A549 (cell line): Measurements from ENCODE around the gene GNB5. TPM values are rescaled to one million over a fixed set of nuclear protein-coding genes. Genes with fewer than 3 reads are reported as not detected.

Source experiments
- BCL3 ChIP-seq: fragments of >200 bp; sonication (Bioruptor Twin); formaldehyde crosslinking; IDR thresholded peaks from 3 replicates; pipeline ENCODE4 v1.6.1; 2016
- CBX8 ChIP-seq: fragments of 200-600 bp; sonication (generic); IDR thresholded peaks from 2 replicates; pipeline ENCODE4 v1.6.1; 2016
- CHD4 ChIP-seq: fragments of 200-600 bp; sonication (generic); IDR thresholded peaks from 2 replicates; pipeline ENCODE4 v1.6.1; 2016; ENCODE audit warnings: antibody characterized with exemption, mild to moderate bottlenecking, borderline replicate concordance
- CTCF ChIP-seq: fragments of >200 bp; sonication (Bioruptor Twin); formaldehyde crosslinking; IDR thresholded peaks from 3 replicates; pipeline ENCODE4 v1.5.1; 2016
- EHF ChIP-seq: fragments of 250-450 bp; sonication (Bioruptor Pico); IDR thresholded peaks from 2 replicates; pipeline ENCODE4 v1.5.0; 2020; ENCODE audit warnings: mild to moderate bottlenecking
- ELK1 ChIP-seq: fragments of 150-350 bp; IDR thresholded peaks from 2 replicates; pipeline ENCODE4 v1.6.1; 2014; ENCODE audit warnings: low read depth, mild to moderate bottlenecking, low read length
- EP300 ChIP-seq, 2 experiments: fragments of >200 bp; sonication (Bioruptor Twin); formaldehyde crosslinking; IDR thresholded peaks; 2 replicates in 1 of 2; 3 replicates in 1 of 2; pipeline ENCODE4 v1.6.1; 2016 to 2017
- FOSB ChIP-seq: fragments of 250-450 bp; sonication (Bioruptor Pico); IDR thresholded peaks from 2 replicates; pipeline ENCODE4 v1.5.0; 2020; ENCODE audit warnings: mild to moderate bottlenecking, moderate library complexity
- FOXS1 ChIP-seq: fragments of 250-450 bp; sonication (Bioruptor Pico); IDR thresholded peaks from 2 replicates; pipeline ENCODE4 v1.5.0; 2020; ENCODE audit warnings: mild to moderate bottlenecking, moderate library complexity
- GATA3 ChIP-seq: IDR thresholded peaks from 2 replicates; pipeline ENCODE4 v1.6.1; 2012; ENCODE audit warnings: borderline replicate concordance
- HMGXB4 ChIP-seq: fragments of 250-450 bp; sonication (Bioruptor Pico); IDR thresholded peaks from 2 replicates; pipeline ENCODE4 v1.5.0; 2021; ENCODE audit warnings: mild to moderate bottlenecking, moderate library complexity, borderline replicate concordance
- HOXA7 ChIP-seq: fragments of 250-450 bp; sonication (Bioruptor Pico); IDR thresholded peaks from 2 replicates; pipeline ENCODE4 v1.5.0; 2020; ENCODE audit warnings: mild to moderate bottlenecking, moderate library complexity
- HOXB5 ChIP-seq: fragments of 250-450 bp; sonication (Bioruptor Pico); IDR thresholded peaks from 2 replicates; pipeline ENCODE4 v1.5.0; 2020; ENCODE audit warnings: mild to moderate bottlenecking, moderate library complexity
- JUN ChIP-seq, 2 experiments: fragments of >200 bp; sonication (Bioruptor Twin); formaldehyde crosslinking; IDR thresholded peaks; 2 replicates in 1 of 2; 3 replicates in 1 of 2; pipeline ENCODE4 v1.6.1; 2016 to 2017
- MAZ ChIP-seq: fragments of 150-350 bp; IDR thresholded peaks from 2 replicates; pipeline ENCODE4 v1.6.1; 2014; ENCODE audit warnings: antibody characterized with exemption, low read depth, low read length, borderline replicate concordance
- PHF8 ChIP-seq: fragments of 200-600 bp; sonication (generic); IDR thresholded peaks from 2 replicates; pipeline ENCODE4 v1.6.1; 2016; ENCODE audit warnings: low read depth, mild to moderate bottlenecking, antibody characterized with exemption, moderate library complexity, borderline replicate concordance
- POLR2A ChIP-seq: IDR thresholded peaks from 2 replicates; pipeline ENCODE4 v1.6.1; 2012; ENCODE audit warnings: mild to moderate bottlenecking, low read length
- RAD21 ChIP-seq, 2 experiments: fragments of >200 bp in 1 of 2; sonication (Bioruptor Twin) in 1 of 2; formaldehyde crosslinking in 1 of 2; IDR thresholded peaks in 1 of 2; conservative IDR thresholded peaks in 1 of 2; 2 replicates in 1 of 2; 3 replicates in 1 of 2; pipeline ENCODE4 v1.6.1; 2012 to 2018; ENCODE audit warnings: inconsistent platforms in 1 of 2
- RFX5 ChIP-seq: fragments of 450-650 bp; IDR thresholded peaks from 2 replicates; pipeline ENCODE4 v1.7.1; 2014; ENCODE audit warnings: antibody characterized with exemption, mild to moderate bottlenecking, moderate library complexity
- SREBF2 ChIP-seq: fragments of 450-650 bp; IDR thresholded peaks from 2 replicates; pipeline ENCODE4 v1.6.1; 2014; ENCODE audit warnings: mild to moderate bottlenecking, moderate library complexity
- ZC3H11A ChIP-seq: fragments of 450-650 bp; IDR thresholded peaks from 2 replicates; pipeline ENCODE4 v1.6.1; 2014; ENCODE audit warnings: antibody characterized with exemption, mild to moderate bottlenecking
- ZFP36 ChIP-seq: fragments of 450-650 bp; IDR thresholded peaks from 2 replicates; pipeline ENCODE4 v1.6.1; 2014; ENCODE audit warnings: borderline replicate concordance; ENCODE audit not compliant: partially characterized antibody
- ZSCAN20 ChIP-seq: fragments of 250-450 bp; sonication (Bioruptor Pico); IDR thresholded peaks from 2 replicates; pipeline ENCODE4 v1.8.0; 2022; ENCODE audit warnings: mild to moderate bottlenecking, moderate library complexity
- polyA plus RNA-seq, 4 experiments: library from polyadenylated mRNA; depleted of rRNA in 3 of 4; stranded (reverse); fragments of >200 nt; fragmentation: RNase III in 1 of 4; extraction: RNeasy Plus Mini Kit Qiagen cat#74134 plus additional on column Dnase treatment in 1 of 4; gene quantifications; 2 replicates in 3 of 4; 3 replicates in 1 of 4; pipeline ENCODE4 v1.2.3, GENCODE V29; 2011 to 2017
- TF ChIP-seq, protein P1 (sequence below): fragments of 450-650 bp; IDR thresholded peaks from 2 replicates; pipeline ENCODE4 v1.6.1; 2014; ENCODE audit warnings: antibody characterized with exemption
- TF ChIP-seq, protein P2 (sequence below): IDR thresholded peaks from 2 replicates; pipeline ENCODE4 v1.6.1; 2012; ENCODE audit warnings: low read depth, borderline replicate concordance

The GNB5 gene
- polyA plus RNA-seq, 2 of the 4 experiments (the other 2 are of a cell fraction), result 57.2 to 67.5 TPM

DNA sequence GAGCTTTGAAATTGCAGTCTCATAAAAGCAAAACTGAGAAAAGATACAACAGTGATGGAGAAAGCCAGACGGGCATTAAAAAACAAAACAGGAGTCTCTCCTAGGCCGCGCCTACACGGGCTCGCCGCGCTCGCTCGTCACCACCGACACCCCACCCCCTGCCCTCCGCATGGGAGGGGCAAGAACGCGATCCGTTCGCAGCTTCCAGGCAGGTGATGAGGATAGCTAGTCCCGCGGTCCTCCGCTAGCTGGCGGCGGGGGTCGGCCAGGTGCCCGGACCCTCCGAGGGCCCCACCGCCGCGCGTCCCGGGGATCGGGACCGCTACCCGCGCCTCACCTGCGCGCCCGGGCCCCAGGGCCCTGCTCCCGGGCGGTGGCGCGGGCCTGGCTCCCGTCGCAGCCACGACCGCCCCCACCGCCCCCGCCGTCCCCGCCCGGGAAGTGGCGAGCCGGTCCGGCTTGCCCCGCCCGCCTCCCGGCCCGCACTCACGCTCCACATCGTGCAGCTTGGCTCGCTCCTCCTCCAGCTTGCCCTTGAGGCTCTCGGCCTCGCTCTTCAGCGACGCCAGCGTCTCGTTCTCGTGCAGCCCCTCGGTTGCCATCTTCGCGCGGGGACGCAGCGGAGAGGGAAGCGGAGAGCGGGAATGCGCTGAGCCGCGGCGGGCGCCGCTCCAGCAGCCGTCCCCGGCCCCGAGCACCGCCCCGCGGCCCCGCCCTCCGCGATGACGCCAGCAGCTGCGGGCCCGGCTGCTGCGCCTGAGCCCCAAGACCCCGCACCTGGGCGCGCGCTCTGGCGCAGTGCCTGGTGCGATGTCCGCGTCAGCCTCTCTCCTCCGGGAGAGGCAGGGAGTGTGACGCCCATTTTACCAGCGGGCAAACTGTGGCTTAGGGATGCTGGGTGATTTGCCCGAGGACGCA, 11.7 kb downstream of the GNB5 start (continued):
- no peak for TF ChIP-seq ELK1
- TF ChIP-seq BCL3, result peak; percentile 93
- peak; percentile 90 for TF ChIP-seq POLR2A
- TF ChIP-seq RFX5, result no peak
- no peak for TF ChIP-seq HOXB5 (CRISPR knock-in tag)
- TF ChIP-seq, protein P1, sequence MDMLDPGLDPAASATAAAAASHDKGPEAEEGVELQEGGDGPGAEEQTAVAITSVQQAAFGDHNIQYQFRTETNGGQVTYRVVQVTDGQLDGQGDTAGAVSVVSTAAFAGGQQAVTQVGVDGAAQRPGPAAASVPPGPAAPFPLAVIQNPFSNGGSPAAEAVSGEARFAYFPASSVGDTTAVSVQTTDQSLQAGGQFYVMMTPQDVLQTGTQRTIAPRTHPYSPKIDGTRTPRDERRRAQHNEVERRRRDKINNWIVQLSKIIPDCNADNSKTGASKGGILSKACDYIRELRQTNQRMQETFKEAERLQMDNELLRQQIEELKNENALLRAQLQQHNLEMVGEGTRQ, result no peak
- TF ChIP-seq, protein P2, sequence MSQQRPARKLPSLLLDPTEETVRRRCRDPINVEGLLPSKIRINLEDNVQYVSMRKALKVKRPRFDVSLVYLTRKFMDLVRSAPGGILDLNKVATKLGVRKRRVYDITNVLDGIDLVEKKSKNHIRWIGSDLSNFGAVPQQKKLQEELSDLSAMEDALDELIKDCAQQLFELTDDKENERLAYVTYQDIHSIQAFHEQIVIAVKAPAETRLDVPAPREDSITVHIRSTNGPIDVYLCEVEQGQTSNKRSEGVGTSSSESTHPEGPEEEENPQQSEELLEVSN, result peak; percentile 73
- no peak for TF ChIP-seq ZSCAN20 (CRISPR knock-in tag)
- no peak for TF ChIP-seq HOXA7 (CRISPR knock-in tag)
- peak; percentile 64 for TF ChIP-seq PHF8
- TF ChIP-seq SREBF2, result no peak
- no peak for TF ChIP-seq ZC3H11A
- TF ChIP-seq ZFP36, result no peak
- no peak for TF ChIP-seq CHD4
- no peak for TF ChIP-seq MAZ
- TF ChIP-seq EP300 (IDR thresholded peaks at IDR 0.05), result no peak
- no peak for TF ChIP-seq EHF (CRISPR knock-in tag)
- no peak for TF ChIP-seq GATA3
- peak; percentile 83 to 87; a peak in 4 of 5 replicates for TF ChIP-seq JUN (IDR thresholded peaks at IDR 0.05)
- no peak; a peak in 1 of 5 replicates for TF ChIP-seq RAD21 (conservative IDR thresholded peaks at IDR 0.05 in 1 of 2, IDR thresholded peaks at IDR 0.05 in 1 of 2)
- TF ChIP-seq HMGXB4 (CRISPR knock-in tag), result no peak
- peak; percentile 15; the same call in 1 of the 3 replicates for TF ChIP-seq CTCF
- no peak for TF ChIP-seq FOSB
- no peak for TF ChIP-seq CBX8
- no peak for TF ChIP-seq FOXS1 (CRISPR knock-in tag)
